ENCODE data around the gene UBE2C.

The UBE2C gene

DNA sequence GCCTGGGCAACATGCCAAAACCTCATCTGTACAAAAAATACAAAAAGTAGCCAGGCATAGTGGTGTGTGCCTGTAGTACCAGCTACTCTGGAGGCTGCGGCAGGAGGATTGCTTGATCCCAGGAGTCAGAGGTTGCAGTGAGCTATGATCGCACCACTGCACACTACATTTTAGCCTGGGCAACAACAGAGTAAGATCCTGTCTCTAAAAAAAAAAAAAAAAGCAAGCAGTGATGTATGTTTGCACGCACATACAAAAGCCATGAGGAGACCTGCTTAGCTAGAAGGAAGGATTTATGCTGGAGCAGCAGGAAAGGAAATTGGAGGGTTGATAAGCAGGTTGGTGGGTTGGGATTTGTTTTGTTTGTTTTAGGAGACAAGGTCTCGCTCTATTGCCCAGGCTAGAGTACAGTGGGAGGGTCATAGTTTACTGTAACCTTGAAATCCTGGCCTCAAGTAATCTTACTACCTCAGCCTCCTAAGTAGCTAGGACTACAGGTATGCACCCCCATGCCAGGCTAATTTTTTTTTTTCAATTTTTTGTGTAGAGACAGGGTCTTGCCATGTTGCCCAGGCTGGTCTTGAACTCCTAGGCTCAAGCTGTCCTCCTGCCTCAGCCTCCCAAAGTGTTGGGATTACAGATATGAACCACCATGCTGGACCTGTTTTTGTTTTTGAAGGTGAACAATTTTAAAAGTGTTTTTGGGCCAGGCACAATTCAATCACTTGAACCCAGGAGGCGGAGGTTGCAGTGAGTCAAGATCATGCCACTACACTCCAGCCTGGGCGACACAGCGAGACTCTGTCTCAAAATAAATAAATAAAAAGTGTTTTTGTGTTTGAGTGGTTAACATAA is 49.0 kb downstream of the UBE2C start:
- no peak for DNase-seq

DNA sequence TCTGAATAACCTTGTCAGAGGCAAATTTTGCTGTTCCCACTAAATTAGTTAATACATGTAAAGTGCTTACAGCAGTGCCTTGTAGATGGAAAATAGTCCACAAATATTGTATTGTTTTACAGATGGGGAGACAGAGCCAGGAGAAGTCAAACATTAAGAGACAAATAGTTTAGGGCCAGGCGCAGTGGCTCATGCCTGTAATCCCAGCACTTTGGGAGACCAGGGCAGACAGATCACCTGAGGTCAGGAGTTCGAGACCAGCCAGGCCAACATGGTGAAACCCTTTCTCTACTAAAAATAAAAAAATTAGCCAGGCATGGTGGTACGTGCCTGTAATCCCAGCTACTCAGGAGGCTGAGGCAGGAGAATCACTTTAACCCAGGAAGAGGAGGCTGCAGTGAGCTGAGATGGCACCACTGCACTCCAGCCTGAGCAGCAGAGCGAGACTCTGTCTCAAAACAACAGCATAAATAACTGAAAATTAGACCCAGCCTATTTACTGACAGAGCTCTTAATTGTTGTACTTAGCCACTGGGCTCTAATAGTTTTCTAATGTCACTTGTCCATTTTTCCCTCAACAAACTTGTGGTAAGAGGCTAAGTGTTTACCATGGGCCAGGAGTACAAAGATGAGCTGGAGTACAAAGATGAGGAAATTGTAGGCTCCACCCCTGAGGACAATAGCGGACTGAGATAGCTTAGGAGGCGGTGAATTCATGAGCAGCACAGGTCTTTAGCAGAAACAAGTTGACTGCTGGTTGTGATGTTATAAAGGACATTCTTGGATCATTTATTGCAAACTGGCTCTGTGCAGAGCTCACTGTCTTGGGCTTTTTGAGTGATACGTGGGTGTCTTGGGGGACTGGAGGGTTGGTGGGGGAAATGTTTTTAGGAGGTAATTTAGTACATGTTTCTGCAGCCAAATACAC is 51.4 kb downstream of the UBE2C start:
- DNase-seq: no peak

DNA sequence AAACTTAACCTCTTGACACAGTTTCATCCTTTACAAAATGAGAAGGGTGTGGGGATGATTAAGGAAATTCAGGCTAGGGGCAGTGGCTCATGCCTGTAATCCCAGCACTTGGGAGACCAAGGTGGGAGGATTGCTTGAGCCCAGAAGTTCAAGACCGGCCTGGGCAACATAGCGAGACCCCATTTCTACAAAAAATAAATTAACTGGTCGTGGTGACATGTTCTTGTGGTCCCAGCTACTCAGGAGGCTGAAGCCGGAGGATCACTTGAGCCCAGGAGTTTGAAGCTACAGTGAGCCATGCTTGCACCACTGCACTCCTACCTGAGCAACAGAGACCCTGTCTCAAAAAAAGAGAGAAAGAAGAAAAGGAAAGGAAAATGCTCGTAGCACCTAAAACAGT is 54.0 kb downstream of the UBE2C start:
- no peak for DNase-seq

Measured in activated CD4-positive, alpha-beta T cell treated with anti-CD3 and anti-CD28 coated beads for 4 hours (primary cell).